Measurements from ENCODE around the gene TIMM17B. TPM values are rescaled to one million over a fixed set of nuclear protein-coding genes. Genes with fewer than 3 reads are reported as not detected.
"Not testable (repeated sequence)": the region's sequence is repeated elsewhere in the genome, so short reads cannot be mapped to it uniquely, and the experiment has no call there.

TIMM17B gene
- total RNA-seq, 1 donor from 2014 or later, result 95.7 TPM

DNA sequence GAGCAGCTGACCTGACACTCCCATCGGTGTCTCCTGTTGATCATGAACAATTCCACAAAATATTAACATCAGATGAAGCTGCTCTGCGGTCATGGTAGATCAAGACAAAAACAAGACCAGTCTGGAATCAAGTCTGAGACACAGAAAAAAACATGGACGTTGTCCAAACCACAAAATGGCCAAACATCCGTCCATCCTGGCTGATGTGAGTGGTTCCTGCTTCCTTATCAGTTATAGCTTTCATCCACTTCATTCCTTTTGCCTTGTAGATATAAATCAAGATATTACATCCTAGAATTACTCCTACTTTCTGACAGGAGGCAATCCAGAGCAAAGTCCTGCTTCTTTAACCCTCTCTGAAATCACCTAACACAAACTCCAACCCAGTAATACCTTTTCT lies 33.4 kb downstream of the TIMM17B start:
- TF ChIP-seq, protein P1, sequence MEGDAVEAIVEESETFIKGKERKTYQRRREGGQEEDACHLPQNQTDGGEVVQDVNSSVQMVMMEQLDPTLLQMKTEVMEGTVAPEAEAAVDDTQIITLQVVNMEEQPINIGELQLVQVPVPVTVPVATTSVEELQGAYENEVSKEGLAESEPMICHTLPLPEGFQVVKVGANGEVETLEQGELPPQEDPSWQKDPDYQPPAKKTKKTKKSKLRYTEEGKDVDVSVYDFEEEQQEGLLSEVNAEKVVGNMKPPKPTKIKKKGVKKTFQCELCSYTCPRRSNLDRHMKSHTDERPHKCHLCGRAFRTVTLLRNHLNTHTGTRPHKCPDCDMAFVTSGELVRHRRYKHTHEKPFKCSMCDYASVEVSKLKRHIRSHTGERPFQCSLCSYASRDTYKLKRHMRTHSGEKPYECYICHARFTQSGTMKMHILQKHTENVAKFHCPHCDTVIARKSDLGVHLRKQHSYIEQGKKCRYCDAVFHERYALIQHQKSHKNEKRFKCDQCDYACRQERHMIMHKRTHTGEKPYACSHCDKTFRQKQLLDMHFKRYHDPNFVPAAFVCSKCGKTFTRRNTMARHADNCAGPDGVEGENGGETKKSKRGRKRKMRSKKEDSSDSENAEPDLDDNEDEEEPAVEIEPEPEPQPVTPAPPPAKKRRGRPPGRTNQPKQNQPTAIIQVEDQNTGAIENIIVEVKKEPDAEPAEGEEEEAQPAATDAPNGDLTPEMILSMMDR (conservative IDR thresholded peaks at IDR 0.05), result no peak
- Mint-ChIP-seq H3K36me3 (ENCODE audit: low read depth) (no peaks in the 10 kb centered on the region), H3K4me1 (no peaks in the 10 kb centered on the region), H3K4me3 (no peak overlapping the region), H3K9me3 (no peaks in the 10 kb centered on the region), H3K27ac (ENCODE audit: unreplicated experiment) (no peak overlapping the region), H3K27me3 (ENCODE audit: low read depth) (peaks cover 16% of the 10 kb centered on the region)
- DNase-seq (ENCODE audit: low read depth, low spot score), result no peak

DNA sequence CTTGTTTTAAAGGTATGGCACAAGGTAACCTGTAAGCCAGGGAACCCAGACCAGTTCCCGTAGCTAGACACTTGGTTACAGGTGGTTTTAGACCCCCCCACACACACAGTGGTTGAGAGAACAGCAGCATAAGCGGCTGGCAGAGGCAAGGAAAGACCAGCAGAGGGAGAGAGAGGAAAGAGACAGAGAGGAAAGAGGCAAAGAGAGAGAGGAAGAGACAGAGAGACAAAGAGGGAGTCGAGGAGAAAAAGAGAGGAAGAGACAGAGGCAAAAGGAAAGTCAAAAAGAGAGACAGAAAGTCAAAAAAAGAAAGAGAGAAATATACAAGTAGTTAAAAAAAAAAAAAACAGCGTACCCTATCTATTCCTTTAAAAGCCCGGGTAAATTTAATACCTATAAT lies 42.7 kb downstream of the TIMM17B start:
- no peak for DNase-seq (ENCODE audit: low read depth, low spot score)

DNA sequence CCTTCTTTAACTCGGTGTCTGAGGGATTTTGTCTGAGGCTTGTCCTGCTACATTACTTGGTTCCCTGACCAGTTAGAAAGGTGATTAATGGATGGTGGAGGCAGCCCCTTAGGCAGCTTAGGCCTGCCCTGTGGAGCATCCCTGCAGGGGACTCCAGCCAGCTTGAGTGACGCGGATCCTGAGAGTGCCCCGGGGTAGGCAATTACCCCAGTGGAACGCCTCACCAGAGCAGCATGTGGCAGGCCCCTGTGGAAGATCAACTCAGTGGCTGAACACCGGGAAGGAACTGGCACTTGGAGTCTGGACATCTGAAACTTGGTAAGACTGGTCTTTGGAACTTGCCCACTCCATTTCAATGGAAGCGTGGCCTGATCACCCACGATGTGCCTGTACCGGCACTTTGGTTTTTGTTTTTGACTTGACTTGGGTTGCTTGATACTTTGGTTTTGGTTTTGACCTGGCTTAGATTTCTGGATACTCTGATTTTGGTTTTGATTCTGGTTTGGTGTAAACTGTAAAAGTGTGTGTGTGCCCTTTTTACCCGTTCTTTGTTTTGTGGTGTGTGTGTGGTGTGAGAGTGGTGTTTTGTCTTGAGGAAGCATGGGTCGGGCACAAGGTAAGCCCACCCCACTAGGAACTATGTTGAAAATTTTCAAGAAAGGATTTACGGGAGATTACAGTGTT lies 43.3 kb downstream of the TIMM17B start:
- H3K9me3 Mint-ChIP-seq, result peaks cover 11% of the 10 kb centered on the region
- H3K4me1 Mint-ChIP-seq; DNase-seq (ENCODE audit: low read depth, low spot score); H3K36me3 Mint-ChIP-seq (ENCODE audit: low read depth); H3K27ac Mint-ChIP-seq (ENCODE audit: unreplicated experiment); H3K4me3 Mint-ChIP-seq: not testable (repeated sequence)
- peaks cover 13% of the 10 kb centered on the region for H3K27me3 Mint-ChIP-seq (ENCODE audit: low read depth)

More for the DNA sequence above, 42.7 kb downstream of the TIMM17B start:
- Mint-ChIP-seq H3K36me3 (ENCODE audit: low read depth) (no peaks in the 10 kb centered on the region), H3K4me1 (no peaks in the 10 kb centered on the region), H3K27me3 (ENCODE audit: low read depth) (peaks cover 14% of the 10 kb centered on the region), H3K4me3 (no peak overlapping the region), H3K9me3 (peaks cover 11% of the 10 kb centered on the region), H3K27ac (ENCODE audit: unreplicated experiment) (no peak overlapping the region)
- TF ChIP-seq, protein P1 (conservative IDR thresholded peaks at IDR 0.05), result no peak

DNA sequence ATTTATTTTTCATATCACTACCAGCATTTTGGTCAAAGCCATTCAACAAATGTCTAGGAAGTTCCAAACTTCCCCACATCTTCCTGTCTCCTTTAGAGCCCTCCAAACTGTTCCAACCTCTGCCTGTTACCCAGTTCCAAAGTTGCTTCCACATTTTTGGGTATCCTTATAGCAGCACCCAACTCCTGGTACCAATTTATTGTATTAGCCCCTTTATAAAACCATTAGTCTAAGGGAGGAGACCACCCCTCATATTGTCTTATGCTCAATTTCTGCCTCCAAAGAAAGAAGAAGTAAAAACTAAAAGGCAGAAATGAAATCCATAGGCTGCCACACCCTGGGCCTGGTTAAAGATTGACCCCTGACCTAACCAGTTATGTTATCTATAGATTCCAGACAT lies 44.1 kb downstream of the TIMM17B start:
- Mint-ChIP-seq H3K9me3 (peaks cover 14% of the 10 kb centered on the region), H3K27me3 (ENCODE audit: low read depth) (peaks cover 16% of the 10 kb centered on the region)
- H3K4me1 Mint-ChIP-seq; DNase-seq (ENCODE audit: low read depth, low spot score); H3K27ac Mint-ChIP-seq (ENCODE audit: unreplicated experiment); H3K4me3 Mint-ChIP-seq; H3K36me3 Mint-ChIP-seq (ENCODE audit: low read depth): not testable (repeated sequence)

DNA sequence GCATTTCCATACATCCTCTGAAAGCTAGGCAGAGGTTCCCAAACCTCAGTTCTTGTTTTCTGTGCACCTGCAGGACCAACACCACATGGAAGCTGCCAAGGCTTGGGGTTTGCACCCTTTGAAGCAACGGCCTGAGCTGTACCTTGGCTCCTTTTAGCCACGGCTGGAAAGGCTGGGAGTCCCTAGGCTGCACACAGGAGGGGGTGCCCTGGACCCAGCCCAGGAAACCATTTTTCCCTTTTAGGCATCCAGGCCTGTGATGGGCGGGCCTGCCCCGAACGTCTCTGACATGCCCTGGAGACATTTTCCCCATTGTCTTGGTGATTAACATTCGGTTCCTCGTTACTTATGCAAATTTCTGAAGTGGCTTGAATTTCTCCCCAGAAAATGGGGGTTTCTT lies 44.7 kb downstream of the TIMM17B start:
- Mint-ChIP-seq H3K27me3 (ENCODE audit: low read depth) (peaks cover 16% of the 10 kb centered on the region), H3K9me3 (peaks cover 14% of the 10 kb centered on the region), H3K4me3 (no peak overlapping the region), H3K27ac (ENCODE audit: unreplicated experiment) (no peak overlapping the region), H3K4me1 (no peaks in the 10 kb centered on the region), H3K36me3 (ENCODE audit: low read depth) (peaks cover 4% of the 10 kb centered on the region)
- TF ChIP-seq, protein P1 (conservative IDR thresholded peaks at IDR 0.05), result no peak
- no peak for DNase-seq (ENCODE audit: low read depth, low spot score)

DNA sequence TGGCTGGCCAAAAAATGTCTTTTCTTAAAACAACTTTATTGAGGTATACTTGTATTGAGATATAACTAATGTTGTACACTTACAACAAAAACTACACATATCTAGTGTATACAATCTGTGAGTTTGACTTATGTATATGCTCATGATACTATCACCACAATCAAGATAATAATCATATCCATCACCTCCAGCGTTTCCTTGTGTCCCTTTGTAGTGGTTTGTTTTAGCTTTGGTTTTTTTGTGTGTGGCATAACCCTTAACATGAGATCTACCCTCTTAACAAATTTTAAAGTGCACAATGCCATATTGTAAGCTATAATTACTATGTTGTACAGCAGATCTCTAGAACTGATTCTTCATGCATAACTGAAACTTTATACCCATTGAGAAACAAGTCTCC lies 48.7 kb downstream of the TIMM17B start:
- peaks cover 11% of the 10 kb centered on the region for H3K9me3 Mint-ChIP-seq
- DNase-seq (ENCODE audit: low read depth, low spot score), result no peak
- H3K4me3 Mint-ChIP-seq, result no peak overlapping the region
- no peak overlapping the region for H3K27ac Mint-ChIP-seq (ENCODE audit: unreplicated experiment)
- H3K4me1 Mint-ChIP-seq, result no peaks in the 10 kb centered on the region
- TF ChIP-seq, protein P1 (conservative IDR thresholded peaks at IDR 0.05), result no peak
- peaks cover 5% of the 10 kb centered on the region for H3K27me3 Mint-ChIP-seq (ENCODE audit: low read depth)
- H3K36me3 Mint-ChIP-seq (ENCODE audit: low read depth), result peaks cover 5% of the 10 kb centered on the region

Other genes with a start within 250 kb of the TIMM17B start
- 0.64 and 0.70 TPM in 2 replicates for gene WAS, start 214.0 kb downstream of the TIMM17B start, total RNA-seq
- gene SUV39H1, start 201.0 kb downstream of the TIMM17B start, total RNA-seq, result 20.4 and 20.8 TPM in 2 replicates
- gene GLOD5, start 136.0 kb downstream of the TIMM17B start, total RNA-seq, result not detected in 2 replicates
- gene GATA1, start 111.2 kb downstream of the TIMM17B start, total RNA-seq, result not detected in 2 replicates
- 177 and 183 TPM in 2 replicates for gene HDAC6, start 95.7 kb downstream of the TIMM17B start, total RNA-seq
- gene ERAS, start 71.3 kb downstream of the TIMM17B start, total RNA-seq, result 0.49 and 0.50 TPM in 2 replicates
- gene PCSK1N, start 62.2 kb downstream of the TIMM17B start, total RNA-seq, result 9.3 and 12.7 TPM in 2 replicates
- gene PQBP1, start 162 bp upstream of the TIMM17B start, total RNA-seq, result 98.4 and 101 TPM in 2 replicates
- 20.0 and 22.6 TPM in 2 replicates for gene SLC35A2, start 13.9 kb upstream of the TIMM17B start, total RNA-seq
- gene PIM2, start 21.3 kb upstream of the TIMM17B start, total RNA-seq, result 12.5 and 13.4 TPM in 2 replicates
- gene OTUD5, start 59.8 kb upstream of the TIMM17B start, total RNA-seq, result 38.6 and 39.6 TPM in 2 replicates
- 1.2 TPM in 2 replicates for gene KCND1, start 74.1 kb upstream of the TIMM17B start, total RNA-seq
- gene GRIPAP1, start 104.5 kb upstream of the TIMM17B start, total RNA-seq, result 55.3 and 63.2 TPM in 2 replicates
- 26.2 TPM in 2 replicates for gene TFE3, start 145.6 kb upstream of the TIMM17B start, total RNA-seq
- 13.8 and 14.7 TPM in 2 replicates for gene CCDC120, start 161.2 kb upstream of the TIMM17B start, total RNA-seq
- 30.2 and 33.7 TPM in 2 replicates for gene PRAF2, start 176.2 kb upstream of the TIMM17B start, total RNA-seq
- 29.0 and 29.6 TPM in 2 replicates for gene WDR45, start 182.1 kb upstream of the TIMM17B start, total RNA-seq
- gene GPKOW, start 226.0 kb upstream of the TIMM17B start, total RNA-seq, result 17.8 and 20.9 TPM in 2 replicates

Measured in neural crest cell (in vitro differentiated cells).